Effector memory CD4-positive, alpha-beta T cell (primary cell): Measurements from ENCODE around the gene SGSH.

ENCODE experiments used
- DNase-seq, 3 donors: peaks; one replicate each; pipeline ENCODE4 v3.0.0-alpha.2; 2020
- H3K27ac ChIP-seq: 2 replicates; pipeline ENCODE4 v1.7.0; 2013; ENCODE audit warnings: mild to moderate bottlenecking, low read length, moderate library complexity; ENCODE audit not compliant: insufficient read depth, poor library complexity, severe bottlenecking
- H3K27me3 ChIP-seq: replicated peaks from 2 replicates; pipeline ENCODE4 v1.7.0; 2013; ENCODE audit warnings: mild to moderate bottlenecking, low read length; ENCODE audit not compliant: insufficient read depth, control insufficient read depth, poor library complexity, severe bottlenecking
- H3K36me3 ChIP-seq: 2 replicates; pipeline ENCODE4 v1.7.0; 2013; ENCODE audit warnings: mild to moderate bottlenecking, low read length, moderate library complexity; ENCODE audit not compliant: control insufficient read depth, insufficient read depth
- H3K4me1 ChIP-seq: 2 replicates; pipeline ENCODE4 v1.7.0; 2013; ENCODE audit warnings: low read length, mild to moderate bottlenecking; ENCODE audit not compliant: control insufficient read depth, insufficient read depth, poor library complexity, severe bottlenecking
- H3K4me3 ChIP-seq: 2 replicates; pipeline ENCODE4 v1.7.0; 2013; ENCODE audit warnings: low read length, low read depth, mild to moderate bottlenecking; ENCODE audit not compliant: insufficient read depth, poor library complexity, severe bottlenecking
- H3K9me3 ChIP-seq: 2 replicates; pipeline ENCODE4 v1.7.0; 2013; ENCODE audit warnings: mild to moderate bottlenecking, low read length, moderate library complexity; ENCODE audit not compliant: control insufficient read depth

The SGSH gene

DNA sequence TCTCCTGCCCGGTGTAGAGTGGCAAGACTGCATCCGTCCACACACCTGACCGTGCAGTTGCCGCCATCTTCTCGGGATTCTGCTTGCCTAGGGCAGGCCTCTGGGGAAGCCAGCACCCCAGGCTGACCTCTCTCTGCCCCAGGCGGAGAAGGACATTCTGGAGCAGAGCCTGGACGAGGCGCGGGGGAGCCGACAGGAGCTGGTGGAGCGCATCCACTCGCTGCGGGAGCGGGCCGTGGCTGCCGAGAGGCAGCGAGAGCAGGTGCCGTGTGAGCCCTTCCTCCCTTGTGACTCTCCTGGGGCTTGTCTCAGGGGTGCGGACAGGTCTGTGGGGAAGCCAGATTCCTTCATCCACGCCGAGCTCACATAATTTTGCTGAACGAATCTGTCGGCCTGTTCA, 30.5 kb downstream of the SGSH start:
- DNase-seq, result no peak
- Histone ChIP-seq H3K36me3 (no peaks in the 10 kb centered on the region), H3K4me3 (no peak overlapping the region), H3K27me3 (no peaks in the 10 kb centered on the region), H3K4me1 (no peaks in the 10 kb centered on the region), H3K9me3 (no peaks in the 10 kb centered on the region), H3K27ac (no peak overlapping the region)

- Histone ChIP-seq H3K4me3 (no peak overlapping the region), H3K27ac (no peak overlapping the region), H3K27me3 (no peaks in the 10 kb centered on the region), H3K36me3 (no peaks in the 10 kb centered on the region), H3K9me3 (no peaks in the 10 kb centered on the region), H3K4me1 (no peaks in the 10 kb centered on the region)
- DNase-seq, result no peak
Observed at GRCh38 chr17:80187515-80187941, 32.6 kb downstream of the SGSH start.

DNA sequence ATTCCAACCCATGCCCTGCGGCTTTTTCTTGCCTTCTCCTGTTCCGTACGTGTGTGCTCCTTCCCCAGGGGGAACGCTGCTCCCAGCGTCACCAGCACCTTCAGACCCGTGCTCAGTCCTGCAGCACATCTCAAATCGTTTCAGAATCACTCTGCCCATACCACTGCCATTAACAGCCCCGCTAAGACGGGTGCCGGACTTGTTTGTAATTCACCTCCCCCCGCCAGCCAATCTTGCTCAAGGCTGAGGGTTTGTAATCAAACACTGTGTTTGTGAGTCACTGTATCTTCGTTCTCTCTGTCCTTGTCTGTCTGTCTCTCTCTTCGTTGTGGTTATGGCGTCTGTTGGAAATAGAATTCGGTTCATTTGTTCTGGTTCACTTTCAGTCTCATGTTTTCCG, 33.0 kb downstream of the SGSH start:
- H3K4me3 ChIP-seq, result no peak overlapping the region
- H3K36me3 ChIP-seq, result no peaks in the 10 kb centered on the region
- no peak overlapping the region for H3K27ac ChIP-seq
- H3K9me3 ChIP-seq, result no peaks in the 10 kb centered on the region
- H3K4me1 ChIP-seq, result no peaks in the 10 kb centered on the region
- DNase-seq, result no peak
- no peaks in the 10 kb centered on the region for H3K27me3 ChIP-seq

- Histone ChIP-seq H3K27me3 (no peaks in the 10 kb centered on the region), H3K27ac (no peak overlapping the region), H3K4me3 (no peak overlapping the region), H3K36me3 (no peaks in the 10 kb centered on the region), H3K4me1 (no peaks in the 10 kb centered on the region), H3K9me3 (no peaks in the 10 kb centered on the region)
- DNase-seq, result no peak
Observed at GRCh38 chr17:80185968-80186367, 34.2 kb downstream of the SGSH start.

- Histone ChIP-seq H3K27ac (no peak overlapping the region), H3K4me1 (no peaks in the 10 kb centered on the region), H3K36me3 (no peaks in the 10 kb centered on the region), H3K9me3 (no peaks in the 10 kb centered on the region), H3K4me3 (no peak overlapping the region), H3K27me3 (no peaks in the 10 kb centered on the region)
- no peak for DNase-seq
Observed at GRCh38 chr17:80184423-80184714, 35.8 kb downstream of the SGSH start.

GRCh38 chr17:80183581-80184422, 36.3 kb downstream of the SGSH start:
- H3K4me3 ChIP-seq, result no peak overlapping the region
- H3K27ac ChIP-seq, result no peak overlapping the region
- no peak for DNase-seq
- H3K27me3 ChIP-seq, result no peaks in the 10 kb centered on the region
- H3K9me3 ChIP-seq, result no peaks in the 10 kb centered on the region
- H3K4me1 ChIP-seq, result no peaks in the 10 kb centered on the region
- no peaks in the 10 kb centered on the region for H3K36me3 ChIP-seq

DNA sequence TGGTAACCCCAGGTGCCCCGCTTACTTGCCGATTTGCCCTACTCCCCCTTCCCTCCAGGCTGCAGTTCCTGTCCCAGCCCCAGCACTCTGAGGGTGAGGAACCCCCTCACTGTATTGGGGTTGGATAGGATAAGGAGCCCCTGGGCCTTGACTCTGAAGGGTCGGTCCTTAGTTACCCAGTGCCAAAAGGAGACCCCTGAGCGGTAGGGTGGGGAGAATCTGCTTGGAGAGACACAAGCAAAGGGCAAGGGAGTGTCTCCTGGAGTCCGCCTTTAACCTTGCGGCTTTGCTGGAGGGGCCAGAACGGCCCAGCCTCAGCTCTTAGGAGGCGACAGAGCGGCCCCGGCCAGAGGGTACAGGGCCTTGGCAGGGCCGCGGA, 37.3 kb downstream of the SGSH start:
- DNase-seq, result no peak
- H3K27me3 ChIP-seq, result no peaks in the 10 kb centered on the region
- no peaks in the 10 kb centered on the region for H3K9me3 ChIP-seq
- no peak overlapping the region for H3K27ac ChIP-seq
- H3K4me3 ChIP-seq, result no peak overlapping the region
- no peaks in the 10 kb centered on the region for H3K4me1 ChIP-seq
- no peaks in the 10 kb centered on the region for H3K36me3 ChIP-seq

- H3K27ac ChIP-seq, result no peak overlapping the region
- no peak for DNase-seq
- H3K9me3 ChIP-seq, result no peaks in the 10 kb centered on the region
- H3K4me1 ChIP-seq, result no peaks in the 10 kb centered on the region
- no peaks in the 10 kb centered on the region for H3K27me3 ChIP-seq
- no peaks in the 10 kb centered on the region for H3K36me3 ChIP-seq
- H3K4me3 ChIP-seq, result no peak overlapping the region
Observed at GRCh38 chr17:80182118-80182844, 37.9 kb downstream of the SGSH start.

GRCh38 chr17:80181431-80181830, 38.7 kb downstream of the SGSH start:
- DNase-seq, result no peak
- Histone ChIP-seq H3K27me3 (no peaks in the 10 kb centered on the region), H3K27ac (no peak overlapping the region), H3K4me1 (no peaks in the 10 kb centered on the region), H3K4me3 (no peak overlapping the region), H3K9me3 (no peaks in the 10 kb centered on the region), H3K36me3 (no peaks in the 10 kb centered on the region)

DNA sequence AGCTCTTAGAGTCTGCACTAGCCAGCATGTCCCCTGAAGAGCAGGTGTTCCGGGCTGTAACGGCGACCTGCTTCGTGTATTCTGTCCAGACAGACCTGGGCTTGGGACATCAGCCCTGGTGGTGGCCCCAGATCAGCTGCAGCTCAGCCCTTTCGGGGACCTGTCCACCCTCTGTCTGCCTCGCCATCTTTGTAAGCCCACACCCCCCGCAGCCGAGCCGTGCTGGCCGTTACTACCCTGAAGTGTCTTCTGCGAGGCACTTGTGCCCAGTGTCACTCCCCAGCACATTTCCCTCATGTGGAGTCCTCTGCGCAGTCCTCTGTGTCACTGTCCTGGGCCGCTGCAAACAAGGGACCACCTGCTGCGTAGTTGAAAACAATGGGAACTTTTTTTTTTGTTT, 39.9 kb downstream of the SGSH start:
- no peaks in the 10 kb centered on the region for H3K4me1 ChIP-seq
- no peak overlapping the region for H3K27ac ChIP-seq
- no peaks in the 10 kb centered on the region for H3K9me3 ChIP-seq
- DNase-seq, result no peak
- H3K36me3 ChIP-seq, result no peaks in the 10 kb centered on the region
- H3K27me3 ChIP-seq, result no peaks in the 10 kb centered on the region
- no peak overlapping the region for H3K4me3 ChIP-seq
